T47D (cell line): ENCODE data around the gene XRCC3.
"Not testable (repeated sequence)": the region's sequence is repeated elsewhere in the genome, so short reads cannot be mapped to it uniquely, and the experiment has no call there.

Source experiments
- DNase-seq, 2 experiments: peaks; one replicate each; pipeline versions ENCODE4 v3.0.0 to v3.0.0-alpha.2; 2011 to 2012; ENCODE audit warnings: low read depth in 1 of 2, low spot score in 1 of 2
- JUND ChIP-seq: IDR thresholded peaks from 2 replicates; pipeline ENCODE4 v1.6.1; 2012; ENCODE audit warnings: low read depth
- in situ Hi-C: cut with HindIII; loops from 2 replicates; pipeline ENCODE4 v1.10.0; 2016; ENCODE audit warnings: low sequenced_read_pairs, low pct_unique_long_range_greater_than_20kb

Gene XRCC3

GRCh38 chr14:103675957-103676356 lies 39.3 kb downstream of the XRCC3 start:
- TF ChIP-seq JUND, result no peak
- in situ Hi-C loops, result no loop called here
- DNase-seq, result no peak

- in situ Hi-C loops, result no loop called here
- no peak for DNase-seq
- no peak for TF ChIP-seq JUND
Measured at GRCh38 chr14:103671911-103672310, 43.3 kb downstream of the XRCC3 start.

- TF ChIP-seq JUND, result no peak
- in situ Hi-C loops, result no loop called here
- no peak for DNase-seq
Measured at GRCh38 chr14:103669370-103669769, 45.9 kb downstream of the XRCC3 start.

- no peak for DNase-seq
- in situ Hi-C loops, result no loop called here
- TF ChIP-seq JUND, result no peak
Measured at GRCh38 chr14:103668117-103668516, 47.1 kb downstream of the XRCC3 start.

GRCh38 chr14:103667671-103668070 lies 47.6 kb downstream of the XRCC3 start:
- no peak for TF ChIP-seq JUND
- in situ Hi-C loops, result no loop called here

GRCh38 chr14:103663506-103663905 lies 51.7 kb downstream of the XRCC3 start:
- in situ Hi-C loops, result no loop called here
- TF ChIP-seq JUND, result no peak
- no peak for DNase-seq

More at GRCh38 chr14:103667671-103668070, 47.6 kb downstream of the XRCC3 start:
- DNase-seq, result no peak

GRCh38 chr14:103662591-103662990 lies 52.7 kb downstream of the XRCC3 start:
- in situ Hi-C loops, result no loop called here
- no peak for DNase-seq
- no peak for TF ChIP-seq JUND

- no peak for TF ChIP-seq JUND
- no peak for DNase-seq
- in situ Hi-C loops, result no loop called here
Measured at GRCh38 chr14:103662029-103662428, 53.2 kb downstream of the XRCC3 start.

GRCh38 chr14:103659631-103660030 lies 55.6 kb downstream of the XRCC3 start:
- DNase-seq, result no peak
- no peak for TF ChIP-seq JUND
- in situ Hi-C loops, result no loop called here

GRCh38 chr14:103657471-103657870 lies 57.8 kb downstream of the XRCC3 start:
- TF ChIP-seq JUND, result no peak
- DNase-seq, result no peak
- in situ Hi-C loops, result no loop called here

- no peak for TF ChIP-seq JUND
- DNase-seq, result no peak
- in situ Hi-C loops, result no loop called here
Measured at GRCh38 chr14:103656756-103657133, 58.5 kb downstream of the XRCC3 start.

GRCh38 chr14:103656031-103656755 lies 59.1 kb downstream of the XRCC3 start:
- TF ChIP-seq JUND, result no peak
- in situ Hi-C loops, result no loop called here
- DNase-seq, result no peak

GRCh38 chr14:103654619-103655018 lies 60.6 kb downstream of the XRCC3 start:
- in situ Hi-C loops, result no loop called here
- no peak for TF ChIP-seq JUND
- no peak for DNase-seq

GRCh38 chr14:103653805-103654204 lies 61.4 kb downstream of the XRCC3 start:
- in situ Hi-C loops, result no loop called here
- no peak for DNase-seq
- no peak for TF ChIP-seq JUND

- DNase-seq, in situ Hi-C loops: not testable (repeated sequence)
Measured at GRCh38 chr14:103653336-103653735, 61.9 kb downstream of the XRCC3 start.
